SW480 (cell line): ENCODE data around the gene ARPP19.
A peak's percentile ranks its signal among the peaks of the same experiment; 100 is the strongest.
"Not testable (repeated sequence)": the region's sequence is repeated elsewhere in the genome, so short reads cannot be mapped to it uniquely, and the experiment has no call there.

Source experiments
- DNase-seq: peaks from one replicate; pipeline ENCODE4 v3.0.0-alpha.2; 2016; ENCODE audit warnings: low spot score

The ARPP19 gene

GRCh38 chr15:52568601-52569585 lies at the start of gene ARPP19:
Gene ARPP19 (minus strand): TSS chr15:52569030. CDS start chr15:52568892, 138 bp downstream.
- DNase-seq, result peak; percentile 94

GRCh38 chr15:52617026-52617425 lies 48.2 kb upstream of the ARPP19 start:
- no peak for DNase-seq

- DNase-seq, result no peak
These were observed 46.5 kb upstream of the ARPP19 start for GRCh38 chr15:52615302-52615701.

GRCh38 chr15:52609593-52609992 lies 40.8 kb upstream of the ARPP19 start:
- no peak for DNase-seq

GRCh38 chr15:52584414-52584813 lies 15.6 kb upstream of the ARPP19 start:
- DNase-seq, result no peak

GRCh38 chr15:52579852-52580251 lies 11.0 kb upstream of the ARPP19 start:
- no peak for DNase-seq

GRCh38 chr15:52576692-52577091 lies 7.9 kb upstream of the ARPP19 start:
- no peak for DNase-seq

GRCh38 chr15:52575573-52575972 lies 6.7 kb upstream of the ARPP19 start:
- DNase-seq, result not testable (repeated sequence)

- DNase-seq, result no peak
These were observed 6.2 kb upstream of the ARPP19 start for GRCh38 chr15:52575072-52575471.

- not testable (repeated sequence) for DNase-seq
These were observed 5.8 kb upstream of the ARPP19 start for GRCh38 chr15:52574623-52575022.

- peak; percentile 66 for DNase-seq
These were observed 794 bp downstream of the ARPP19 start for GRCh38 chr15:52567871-52568600.

GRCh38 chr15:52566889-52567288 lies 1.9 kb downstream of the ARPP19 start:
- no peak for DNase-seq

GRCh38 chr15:52565417-52566358 lies 3.1 kb downstream of the ARPP19 start:
- DNase-seq, result not testable (repeated sequence)

- DNase-seq, result no peak
These were observed 5.2 kb downstream of the ARPP19 start for GRCh38 chr15:52563501-52564060.

- no peak for DNase-seq
These were observed 9.3 kb downstream of the ARPP19 start for GRCh38 chr15:52559575-52559974.

- no peak for DNase-seq
These were observed 9.8 kb downstream of the ARPP19 start for GRCh38 chr15:52559022-52559421.

GRCh38 chr15:52558196-52558595 lies 10.6 kb downstream of the ARPP19 start:
- no peak for DNase-seq

GRCh38 chr15:52557274-52557641 lies 11.6 kb downstream of the ARPP19 start:
- DNase-seq, result no peak

GRCh38 chr15:52556524-52557273 lies 12.1 kb downstream of the ARPP19 start:
- no peak for DNase-seq

GRCh38 chr15:52552303-52552702 lies 16.5 kb downstream of the ARPP19 start:
- no peak for DNase-seq

- no peak for DNase-seq
These were observed 17.1 kb downstream of the ARPP19 start for GRCh38 chr15:52551762-52552161.
